GM21737 (cell line): ENCODE results near the gene MRPL38.
A peak's percentile ranks its signal among the peaks of the same experiment; 100 is the strongest.
"Not testable (repeated sequence)": the region's sequence is repeated elsewhere in the genome, so short reads cannot be mapped to it uniquely, and the experiment has no call there.

ENCODE experiments used
- ATAC-seq: cut with Tn5 transposase; IDR thresholded peaks from one replicate; pipeline ENCODE4 v1.9.1; 2021; ENCODE audit warnings: mild to moderate bottlenecking, moderate library complexity; ENCODE audit not compliant: unreplicated experiment

MRPL38 gene

DNA sequence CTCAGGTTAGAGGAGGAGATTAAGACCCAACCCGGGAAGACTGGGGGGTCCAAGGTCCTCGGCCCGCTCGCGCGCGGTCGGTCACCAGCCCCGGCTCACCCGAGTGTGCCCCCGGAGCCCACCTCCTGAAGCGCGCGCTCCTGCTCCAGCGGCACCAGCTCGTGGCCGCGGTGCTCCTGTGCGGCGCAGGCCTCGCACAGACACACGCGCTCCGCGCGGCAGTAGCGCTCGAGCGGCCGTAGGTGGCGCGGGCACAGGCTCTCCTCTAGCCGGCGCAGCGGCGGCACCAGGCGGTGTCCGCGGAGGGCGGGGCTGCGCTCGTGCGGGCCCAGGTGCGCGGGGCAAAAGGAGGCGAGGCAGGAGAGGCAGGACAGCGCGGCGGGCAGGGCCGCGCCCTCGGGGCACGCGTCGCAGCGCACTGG is 26.9 kb downstream of the MRPL38 start:
- no peak for ATAC-seq

DNA sequence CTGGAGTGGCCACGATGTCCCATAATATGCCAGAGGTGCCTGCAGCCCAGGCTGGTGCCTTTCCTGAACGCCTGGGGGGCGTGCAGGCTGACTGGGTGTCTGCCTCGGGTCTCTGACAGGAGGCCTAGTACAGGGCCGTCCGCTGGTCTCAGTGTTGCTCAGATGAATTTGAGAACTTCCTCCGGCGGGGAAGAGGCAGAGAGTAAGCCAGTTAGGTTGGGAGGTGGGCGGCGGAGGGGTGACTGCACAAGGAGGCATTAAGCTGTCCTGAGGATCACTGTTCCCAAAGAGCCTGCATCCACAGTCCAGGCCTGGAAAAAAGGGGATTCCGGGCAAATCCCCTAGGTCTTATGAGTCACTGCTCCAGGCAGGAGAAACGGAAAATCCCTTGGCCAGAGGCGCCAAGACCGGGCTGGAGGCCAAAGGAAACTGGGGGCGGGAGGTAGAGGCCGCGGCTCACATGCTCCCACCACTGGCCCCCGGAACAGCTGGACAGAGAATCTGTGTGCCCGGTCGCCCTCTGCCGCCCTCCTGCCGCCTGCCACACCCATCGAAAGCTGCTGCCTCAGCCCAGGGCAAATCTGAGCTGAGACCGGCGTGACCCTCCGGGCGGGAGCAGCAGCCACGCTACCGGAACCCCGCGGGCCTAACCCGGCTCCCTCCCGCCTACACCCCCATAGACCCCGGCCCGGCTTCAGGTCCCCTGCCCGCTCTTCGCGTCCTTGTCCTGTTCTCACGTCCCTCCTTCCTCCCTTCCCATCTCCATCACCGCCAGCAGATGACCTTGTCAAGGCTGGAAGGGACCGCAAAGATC is 27.5 kb downstream of the MRPL38 start:
- ATAC-seq = no peak

DNA sequence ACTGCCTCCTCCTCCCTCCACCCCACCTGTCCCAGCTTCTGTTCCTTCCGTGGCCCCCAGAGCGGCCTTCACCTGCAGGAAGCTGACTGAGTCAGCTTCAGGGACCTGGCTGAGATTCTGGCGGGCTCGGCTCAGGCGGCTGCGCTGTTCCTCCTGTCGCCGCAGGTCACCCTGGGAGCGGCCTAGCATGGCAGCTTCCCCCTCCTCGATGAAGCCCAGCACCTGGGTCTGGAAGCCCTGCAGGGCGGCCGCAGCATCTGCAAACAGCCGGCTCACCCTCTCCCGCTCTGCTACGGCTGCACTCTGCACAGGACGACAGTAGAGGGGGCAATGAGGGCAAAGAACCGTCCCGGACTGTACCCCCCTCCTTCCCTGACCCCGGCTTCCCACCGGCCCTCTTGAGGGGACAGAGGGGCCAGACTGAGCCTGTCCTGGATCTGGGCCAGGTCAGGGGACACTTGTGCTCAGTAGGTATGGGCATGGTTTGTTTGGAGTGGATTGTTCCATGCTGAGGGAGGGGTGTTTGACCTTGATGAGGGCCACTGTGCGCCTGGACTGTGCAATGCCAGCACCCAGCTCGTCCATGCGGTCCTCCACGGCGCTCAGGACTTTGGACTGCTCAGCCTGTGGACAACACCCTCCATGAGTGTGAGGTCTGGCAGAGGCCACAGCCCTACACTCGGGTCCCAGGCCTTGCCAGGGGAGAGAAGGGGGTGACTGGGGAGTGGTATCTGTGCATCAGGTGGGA is 28.3 kb downstream of the MRPL38 start:
- no peak for ATAC-seq

DNA sequence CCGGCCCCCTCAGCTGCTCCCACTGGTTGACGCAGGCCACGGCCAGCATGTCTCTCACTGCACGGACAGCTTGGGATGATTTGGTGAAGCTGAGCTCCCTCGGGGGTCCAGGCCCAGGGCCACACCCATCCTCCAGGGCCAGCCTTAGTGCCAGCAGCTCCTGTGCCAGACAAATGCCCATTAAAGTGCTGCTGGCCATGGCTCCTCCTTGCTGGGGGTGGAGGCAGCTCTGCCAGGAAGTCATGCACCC is 28.8 kb downstream of the MRPL38 start:
- no peak for ATAC-seq

DNA sequence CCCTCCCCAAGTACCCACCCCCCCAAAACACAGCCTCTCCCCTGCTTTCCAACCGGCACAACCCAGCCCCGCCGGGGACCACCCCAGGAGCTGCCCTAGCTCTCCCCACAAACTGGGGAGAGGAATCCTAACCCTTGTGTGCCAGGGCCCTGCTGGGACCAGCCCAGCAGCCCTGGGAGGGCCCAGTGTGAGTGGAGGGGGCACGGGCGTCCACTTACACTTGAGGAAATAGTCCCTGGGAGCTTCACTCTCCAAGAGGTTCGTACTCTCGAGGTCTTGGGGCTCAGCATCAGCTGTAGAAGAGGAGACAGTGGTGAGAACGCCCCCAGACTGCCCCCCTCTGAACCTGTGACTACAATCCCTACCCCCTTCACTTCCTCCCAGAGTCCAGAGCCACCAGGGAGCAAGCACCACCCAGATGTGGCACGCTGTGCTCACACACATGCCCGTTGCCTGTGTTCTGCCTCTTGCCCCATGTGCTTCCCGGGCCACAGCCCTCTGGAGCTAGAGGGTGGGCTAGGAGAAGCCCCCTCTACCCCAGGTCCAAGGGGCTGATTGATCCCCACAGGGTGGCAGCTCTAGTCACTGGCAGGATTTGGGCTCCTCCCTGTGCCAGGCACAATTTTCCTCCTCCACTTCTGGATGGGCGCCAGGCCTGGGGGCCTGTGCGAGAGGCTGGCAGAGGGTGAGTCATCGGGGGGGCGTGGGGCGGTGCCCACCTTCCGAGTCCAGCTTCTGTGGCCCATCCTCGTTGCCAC is 29.3 kb downstream of the MRPL38 start:
- no peak for ATAC-seq

DNA sequence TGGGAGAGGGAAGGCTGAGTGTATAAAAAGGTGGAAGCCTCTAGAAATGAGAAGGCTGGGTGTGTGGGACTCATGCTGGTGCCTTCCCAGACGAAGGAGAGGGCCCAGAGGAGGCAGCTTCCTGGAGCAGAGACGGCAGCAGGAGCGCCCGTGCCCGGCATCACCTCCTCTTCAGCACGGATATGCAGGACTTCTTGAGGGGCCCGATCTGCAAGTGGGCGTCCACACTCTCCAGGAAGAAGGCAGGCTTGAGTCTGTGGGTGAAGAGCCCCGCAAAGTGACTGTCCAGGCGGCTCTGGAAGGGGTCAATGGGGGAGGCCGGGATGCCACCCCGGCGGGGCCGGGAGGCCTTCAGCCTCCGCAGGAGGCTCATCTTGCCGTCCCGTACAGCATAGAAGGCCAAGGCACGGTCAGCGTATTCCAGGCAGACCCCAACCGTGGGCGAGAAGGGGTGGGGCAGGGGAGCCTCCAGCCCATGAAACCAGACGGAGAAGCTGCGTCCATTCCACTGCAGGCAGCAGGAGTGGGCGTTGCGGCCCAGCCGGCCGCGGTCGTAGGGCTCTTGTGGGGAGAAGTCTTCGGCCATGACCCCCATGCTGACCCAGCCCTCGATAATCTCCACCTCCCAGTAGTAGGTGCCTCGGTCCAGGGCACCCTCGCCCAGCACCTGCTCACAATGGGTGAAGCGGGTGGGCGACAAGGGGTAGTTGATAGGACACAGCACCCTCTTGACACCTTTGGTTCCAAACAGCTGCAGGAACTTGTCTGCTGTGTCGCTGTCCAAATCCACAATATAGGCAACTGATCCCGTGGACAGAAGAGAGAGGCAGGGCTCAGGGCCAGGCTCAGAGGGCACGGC is 30.1 kb downstream of the MRPL38 start:
- no peak for ATAC-seq

DNA sequence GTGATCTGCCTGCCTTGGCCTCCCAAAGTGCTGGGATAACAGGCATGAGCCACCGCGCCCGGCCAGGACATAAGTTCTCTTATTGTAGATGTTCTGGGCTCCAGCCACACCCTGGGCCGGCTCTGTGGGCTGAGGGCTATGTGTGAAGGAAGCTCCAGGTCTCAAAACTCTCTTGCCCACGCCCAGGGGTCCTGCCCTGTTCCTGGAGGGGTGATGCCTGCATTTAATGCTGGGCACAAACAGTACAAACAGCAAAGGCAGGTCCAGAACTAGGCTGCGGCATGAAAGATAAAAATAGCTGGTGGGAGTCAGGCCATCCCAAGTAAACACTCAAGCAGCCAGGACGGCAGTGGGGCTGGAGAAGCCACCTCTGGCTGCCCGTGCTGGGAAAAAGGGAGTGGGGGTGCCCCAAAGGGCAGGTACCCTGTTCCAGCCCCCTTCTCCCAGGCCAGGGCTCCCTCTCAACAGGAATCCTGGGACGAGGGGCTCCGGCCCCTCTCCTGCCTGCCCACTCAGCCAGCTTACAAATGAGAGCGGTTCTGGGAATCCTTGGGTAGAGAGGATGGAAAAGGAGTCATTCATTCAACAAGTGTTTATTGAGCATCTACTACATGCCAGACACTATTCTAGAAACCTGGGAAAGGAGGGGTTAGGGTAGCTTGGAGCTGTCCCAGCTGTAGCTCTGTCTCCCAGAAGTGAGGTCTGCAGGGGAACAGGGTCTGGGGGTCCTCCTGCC is 30.9 kb downstream of the MRPL38 start:
- ATAC-seq = no peak

DNA sequence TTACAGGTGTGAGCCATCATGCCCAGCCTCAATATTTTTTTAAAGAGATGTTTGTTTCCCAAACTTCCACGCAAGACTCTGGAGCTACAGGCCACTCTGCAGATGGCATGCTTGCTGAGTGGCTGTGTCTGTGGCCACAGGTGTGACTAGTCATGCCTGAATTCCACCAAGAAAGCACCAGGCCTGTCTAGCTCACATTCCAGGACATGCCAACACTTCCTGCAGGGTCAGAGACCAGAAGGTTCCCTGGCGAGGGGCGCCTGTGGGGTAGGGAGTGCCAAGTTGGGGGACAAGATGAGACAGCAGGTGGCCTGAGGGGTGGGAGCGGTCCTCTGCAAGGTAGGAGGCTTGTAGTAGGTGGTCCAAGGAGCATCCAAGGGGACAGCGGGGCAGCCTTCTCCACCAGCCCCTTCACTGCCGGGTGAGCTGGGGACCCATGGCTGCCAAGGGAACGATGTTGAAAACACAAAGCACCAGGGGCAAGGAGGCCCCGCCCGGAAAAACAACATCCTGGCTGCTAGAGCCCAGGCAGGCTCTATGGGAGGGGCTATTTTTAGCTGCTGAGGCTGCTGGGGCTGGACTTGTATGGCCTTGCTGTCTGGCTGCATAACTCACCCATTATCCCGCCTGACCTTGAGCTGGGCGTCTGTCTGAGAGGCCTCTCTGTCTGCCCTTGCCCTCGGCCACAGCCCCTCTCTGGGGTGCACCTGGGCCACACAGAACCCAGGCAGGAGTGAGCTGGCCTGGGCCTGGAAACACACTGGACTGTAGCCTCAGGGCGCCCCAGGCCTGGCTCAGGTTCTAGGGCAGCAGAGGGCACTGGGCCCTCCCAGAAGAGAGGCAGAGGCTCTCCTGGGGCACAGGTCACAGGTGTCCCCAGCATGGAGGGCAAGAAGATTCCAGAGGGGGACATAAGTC is 32.0 kb downstream of the MRPL38 start:
- ATAC-seq = no peak

DNA sequence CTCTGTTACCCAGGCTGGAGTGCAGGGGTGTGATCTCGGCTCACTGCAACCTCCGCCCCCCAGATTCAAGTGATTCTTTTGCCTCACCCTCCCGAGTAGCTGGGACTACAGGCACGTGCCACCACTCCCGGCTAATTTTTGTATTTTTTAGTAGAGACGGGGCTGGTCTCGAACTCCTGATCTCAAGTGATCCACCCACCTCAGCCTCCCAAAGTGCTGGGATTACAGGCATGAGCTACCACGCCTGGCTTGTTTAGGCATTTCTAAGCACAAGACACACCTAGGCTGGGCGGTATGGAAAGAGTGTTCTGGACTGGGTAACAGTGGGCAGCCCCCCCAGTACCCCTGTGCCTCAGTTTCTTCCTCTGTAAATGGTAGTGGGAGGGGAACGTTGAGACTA is 34.5 kb downstream of the MRPL38 start:
- not testable (repeated sequence) for ATAC-seq

DNA sequence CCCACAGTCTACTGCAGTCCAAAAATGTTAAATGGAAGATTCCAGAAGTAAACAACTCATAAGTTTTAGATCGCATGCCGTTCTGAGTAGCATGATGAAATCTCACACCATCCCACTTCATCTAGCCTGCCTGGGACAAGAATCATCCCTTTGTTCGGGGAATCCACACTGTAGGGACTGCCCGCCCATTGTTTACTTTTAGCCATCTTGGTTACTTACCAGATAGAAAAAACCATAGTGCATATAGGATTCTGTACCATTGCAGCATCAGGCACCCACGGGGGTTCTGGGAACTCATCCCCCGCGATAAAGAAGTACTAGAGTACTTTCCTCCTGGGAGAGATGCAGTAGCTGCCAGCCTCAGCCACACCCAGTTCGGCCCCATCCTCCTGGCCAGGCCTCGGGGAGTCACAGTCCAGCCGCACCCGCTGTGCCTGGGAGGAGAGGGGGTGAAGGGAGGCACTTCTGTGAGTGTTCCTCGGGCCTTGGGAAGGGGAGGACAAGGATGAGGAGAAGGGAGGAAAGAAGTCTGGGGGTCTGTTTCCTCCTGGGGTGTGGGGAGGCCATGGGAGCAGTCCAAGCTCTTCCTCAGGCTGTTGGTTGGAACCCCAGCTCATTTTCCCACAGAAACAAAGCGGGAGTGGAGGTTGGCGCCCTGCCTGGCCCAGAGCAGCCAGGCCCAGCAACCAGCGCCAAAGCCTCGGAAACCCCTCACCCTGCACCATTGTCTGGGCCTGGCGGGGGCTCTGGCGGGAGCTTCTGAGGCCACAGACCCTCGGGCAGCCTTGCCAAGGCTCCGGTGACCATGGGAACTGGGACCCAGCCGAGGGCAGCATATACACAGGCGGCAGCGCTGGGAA is 35.2 kb downstream of the MRPL38 start:
- no peak for ATAC-seq

DNA sequence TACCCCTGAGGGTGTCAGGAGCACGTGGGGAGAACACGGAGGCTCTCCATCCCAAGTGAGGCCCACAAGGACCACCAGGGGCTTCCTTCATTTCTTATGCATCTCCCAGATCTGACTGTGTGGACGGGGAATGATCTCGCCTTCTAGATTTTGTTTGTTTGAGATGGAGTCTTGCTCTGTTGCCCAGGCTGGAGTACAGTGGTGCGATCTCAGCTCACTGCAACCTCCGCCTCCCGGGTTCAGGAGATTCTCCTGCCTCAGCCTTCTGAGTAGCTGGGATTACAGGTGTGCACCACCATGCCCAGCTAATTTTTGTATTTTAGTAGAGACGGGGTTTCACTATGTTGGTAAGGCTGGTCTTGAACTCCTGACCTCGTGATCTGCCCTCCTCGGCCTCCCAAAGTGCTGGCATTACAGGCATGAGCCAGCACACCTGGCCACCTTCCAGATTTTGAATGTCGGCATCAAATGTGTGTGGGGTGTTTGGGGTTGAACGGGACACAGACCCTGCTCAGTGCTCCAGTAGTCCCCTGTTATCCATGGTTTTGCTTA is 35.9 kb downstream of the MRPL38 start:
- ATAC-seq = not testable (repeated sequence)

DNA sequence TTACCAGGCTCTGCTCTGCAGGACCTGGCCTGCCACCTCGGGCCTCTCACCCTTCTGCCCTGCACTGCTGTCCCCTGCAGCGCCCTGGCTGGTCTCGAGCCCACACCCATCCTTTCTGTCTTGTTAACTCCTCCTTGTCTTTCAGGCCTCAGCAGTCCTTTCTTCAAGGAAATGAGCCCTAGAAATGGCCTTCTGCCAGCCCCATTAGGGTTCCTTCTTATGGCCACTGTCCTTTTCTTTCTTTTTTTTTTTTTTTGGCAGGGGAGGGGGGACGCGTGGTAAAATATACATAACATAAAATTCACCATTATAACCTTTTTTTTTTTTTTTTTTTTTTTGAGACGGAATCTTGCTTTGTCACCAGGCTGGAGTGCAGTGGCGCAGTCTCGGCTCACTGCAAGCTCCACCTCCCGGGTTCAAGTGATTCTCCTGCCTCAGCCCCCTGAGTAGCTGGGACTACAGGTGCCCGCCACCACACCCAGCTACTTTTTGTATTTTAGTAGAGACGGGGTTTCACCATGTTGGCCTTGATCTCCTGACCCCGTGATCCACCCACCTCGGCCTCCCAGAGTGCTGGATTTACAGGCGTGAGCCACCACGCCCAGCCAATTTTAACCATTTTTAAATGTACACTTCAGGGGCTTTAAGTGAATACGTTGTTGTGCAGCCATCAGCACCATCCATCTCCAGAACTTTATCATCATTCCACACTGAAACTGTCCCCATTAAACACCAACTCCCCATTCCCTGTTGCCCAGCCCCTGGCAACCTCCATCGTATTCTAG is 39.1 kb downstream of the MRPL38 start:
- ATAC-seq = not testable (repeated sequence)

DNA sequence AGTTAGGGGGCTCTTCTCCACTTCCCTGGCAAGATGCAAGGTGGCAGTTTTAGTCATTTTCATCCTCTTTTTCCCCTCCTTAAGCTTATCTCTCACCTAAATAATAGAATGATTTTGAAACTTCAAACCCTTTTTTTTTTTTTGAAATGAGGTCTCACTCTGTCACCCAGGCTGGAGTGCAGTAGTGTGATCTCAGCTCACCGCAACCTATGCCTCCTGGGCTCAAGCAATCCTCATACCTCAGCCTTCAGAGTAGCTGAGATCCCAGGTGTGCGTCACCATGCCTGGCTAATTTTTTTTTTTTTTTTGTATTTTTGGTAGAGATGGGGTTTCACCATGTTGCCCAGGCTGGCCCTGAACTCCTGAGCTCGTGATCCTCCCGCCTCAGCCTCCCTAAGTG is 39.8 kb downstream of the MRPL38 start:
- peak; percentile 13 for ATAC-seq

DNA sequence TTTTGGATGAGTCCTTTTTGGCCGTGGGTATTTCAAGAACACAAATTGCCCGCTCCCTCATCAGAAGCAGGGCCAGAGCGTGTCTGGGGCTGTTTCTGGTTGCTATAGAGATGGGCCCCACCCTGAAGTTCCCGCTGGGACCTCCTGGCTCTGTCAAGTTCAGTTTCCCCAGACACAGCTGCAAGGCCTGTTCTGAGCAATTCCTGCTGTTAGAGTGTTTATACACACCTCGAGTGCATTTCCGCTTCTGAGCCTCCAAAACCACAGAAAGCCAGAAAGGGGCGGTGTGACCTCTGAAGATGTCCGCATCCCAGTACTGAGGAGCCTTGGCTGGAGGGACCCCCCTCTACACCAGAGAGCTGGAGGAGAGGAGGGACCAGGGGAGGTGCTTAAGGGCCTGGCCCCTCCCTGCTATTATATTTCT is 40.2 kb downstream of the MRPL38 start:
- peak; percentile 84 for ATAC-seq

DNA sequence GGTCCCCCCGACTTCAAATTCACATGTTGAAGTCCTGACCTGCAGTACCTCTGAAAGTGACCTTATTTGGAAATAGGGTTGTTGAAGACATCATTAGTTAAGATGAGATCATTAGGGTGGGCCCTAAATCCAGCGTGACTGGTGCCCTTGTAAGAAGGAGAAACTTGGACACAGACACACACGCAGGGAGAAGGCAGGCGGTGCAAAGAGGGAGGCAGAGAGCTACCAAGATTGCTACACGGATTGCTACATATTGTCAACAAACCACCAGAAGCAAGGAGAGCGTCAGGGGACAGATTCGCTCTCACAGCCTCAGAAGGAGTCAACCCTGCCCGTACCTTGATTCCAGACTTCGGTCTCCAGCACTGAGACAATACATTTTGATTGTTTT is 42.8 kb downstream of the MRPL38 start:
- ATAC-seq = no peak

DNA sequence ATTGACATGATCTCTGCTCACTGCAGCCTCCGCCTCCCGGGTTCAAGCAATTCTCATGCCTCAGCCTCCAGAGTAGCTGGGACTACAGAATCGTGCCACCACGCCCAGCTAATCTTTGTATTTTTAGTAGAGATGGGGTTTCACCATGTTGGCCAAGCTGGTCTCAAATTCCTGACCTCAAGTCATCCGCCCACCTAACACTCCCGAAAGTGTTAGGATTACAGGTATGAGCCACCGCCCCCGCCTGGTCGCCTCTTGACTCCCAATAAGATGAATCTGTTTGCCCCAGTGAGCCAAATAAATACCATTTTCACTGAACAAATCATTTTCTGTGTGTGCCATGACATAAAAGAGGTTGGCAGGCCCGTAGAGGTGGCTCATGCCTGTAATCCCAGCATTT is 45.3 kb downstream of the MRPL38 start:
- ATAC-seq = not testable (repeated sequence)
